ENCODE measurements around the gene MT1B.

DNA sequence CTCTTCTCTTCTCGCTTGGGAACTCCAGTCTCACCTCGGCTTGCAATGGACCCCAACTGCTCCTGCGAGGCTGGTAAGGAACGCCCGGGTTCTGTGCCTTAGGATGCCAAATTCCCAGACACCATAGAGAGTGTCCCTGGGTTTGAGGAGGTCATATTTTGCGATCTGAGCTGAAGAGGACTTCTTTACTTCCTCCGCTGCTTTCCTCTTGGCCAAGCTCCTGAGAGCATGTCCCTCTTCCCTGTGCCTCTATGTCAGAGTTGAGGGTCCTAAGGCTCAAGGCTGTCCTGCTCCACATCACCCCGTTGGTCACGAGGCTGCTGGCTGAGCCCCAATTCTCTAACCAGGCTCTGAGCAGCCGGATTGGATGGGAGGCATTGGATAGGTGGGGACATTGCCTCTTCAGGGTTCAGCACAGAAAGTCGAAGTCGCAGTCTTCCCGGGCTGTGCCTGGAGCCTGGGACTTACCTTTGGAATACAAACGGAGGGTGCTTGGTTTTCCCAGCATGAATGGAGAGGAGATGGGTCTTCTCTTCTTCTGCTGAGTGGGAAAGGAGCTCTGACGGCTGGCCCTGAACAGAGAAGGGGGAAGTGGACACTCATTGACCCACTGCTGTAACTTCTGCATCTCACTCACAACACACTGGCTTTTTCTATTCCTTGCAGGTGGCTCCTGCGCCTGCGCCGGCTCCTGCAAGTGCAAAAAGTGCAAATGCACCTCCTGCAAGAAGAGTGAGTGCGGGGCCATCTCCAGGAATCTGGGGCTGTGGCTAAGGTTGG lies 18.3 kb downstream of the MT1B start:
- TF ChIP-seq POLR2A (IDR thresholded peaks at IDR 0.05) (no peak), POLR2AphosphoS5 (IDR thresholded peaks at IDR 0.05) (no peak), CTCF (IDR thresholded peaks at IDR 0.05) (no peak), EP300 (IDR thresholded peaks at IDR 0.05) (no peak)
